H1 (cell line): ENCODE measurements around the gene LLGL1. TPM values are rescaled to one million over a fixed set of nuclear protein-coding genes. Genes with fewer than 3 reads are reported as not detected.
A peak's percentile ranks its signal among the peaks of the same experiment; 100 is the strongest.

Source experiments
- CTCF ChIA-PET: fragments of 300-600 bp; sonication (Branson Sonifier 250); formaldehyde crosslinking; loops from one replicate; lab custom pipeline; 2021; ENCODE audit not compliant: partially characterized antibody; lab: Charles Lee
- POLR2A ChIA-PET: fragments of 300-600 bp; sonication (Branson Sonifier 250); formaldehyde crosslinking; loops from one replicate; lab custom pipeline; 2021; ENCODE audit warnings: inconsistent platforms; ENCODE audit not compliant: partially characterized antibody; lab: Charles Lee
- DNase-seq, 2 experiments: peaks; one replicate each; pipeline versions ENCODE4 v3.0.0 to v3.0.0-alpha.2; 2010 to 2022; ENCODE audit warnings: low spot score in 2 of 2, low read depth in 1 of 2, mixed read lengths in 1 of 2
- FAIRE-seq: peaks from 2 replicates; lab custom pipeline; 2011; peaks lifted over from hg19 to GRCh38; lab: Jason Lieb, UNC
- H2AFZ ChIP-seq: 2 replicates; pipeline ENCODE4 v1.8.1; 2012; ENCODE audit warnings: low read length, inconsistent platforms
- H2AK5ac ChIP-seq: 2 replicates; pipeline ENCODE4 v1.6.1; 2013; ENCODE audit warnings: low read depth, low read length
- H2BK120ac ChIP-seq: replicated peaks from 2 replicates; pipeline ENCODE3; 2013; ENCODE audit warnings: low read depth, low read length, inconsistent platforms
- H2BK12ac ChIP-seq: 2 replicates; pipeline ENCODE4 v1.6.1; 2013; ENCODE audit warnings: low read depth, low read length
- H2BK15ac ChIP-seq: 2 replicates; pipeline ENCODE4 v1.6.1; 2013; ENCODE audit warnings: low read length
- H2BK20ac ChIP-seq: 2 replicates; pipeline ENCODE4 v1.6.1; 2013; ENCODE audit warnings: low read length
- H2BK5ac ChIP-seq: 2 replicates; pipeline ENCODE4 v1.6.1; 2013; ENCODE audit warnings: low read depth, low read length
- H3K14ac ChIP-seq: 2 replicates; pipeline ENCODE4 v1.6.1; 2013; ENCODE audit warnings: inconsistent platforms; ENCODE audit not compliant: insufficient read length
- H3K18ac ChIP-seq: 2 replicates; pipeline ENCODE4 v1.6.1; 2013; ENCODE audit warnings: low read length; ENCODE audit errors: extremely low read depth
- H3K23ac ChIP-seq: 2 replicates; pipeline ENCODE4 v1.6.1; 2013; ENCODE audit warnings: inconsistent platforms; ENCODE audit not compliant: insufficient read length
- H3K23me2 ChIP-seq: 2 replicates; pipeline ENCODE4 v1.6.1; 2013; ENCODE audit warnings: low read depth, low read length
- H3K27ac ChIP-seq: 2 replicates; pipeline ENCODE4 v1.6.1; 2011; ENCODE audit warnings: low read depth, low read length, inconsistent platforms
- H3K27me3 ChIP-seq, 4 experiments: replicated peaks in 1 of 4; 1 replicate in 1 of 4; 2 replicates in 3 of 4; pipeline versions ENCODE4 v1.6.1 to v1.8.1; 2011 to 2013; ENCODE audit warnings: low read length in 3 of 4, mild to moderate bottlenecking in 3 of 4, inconsistent platforms in 2 of 4, mixed read lengths in 2 of 4, moderate library complexity in 1 of 4; ENCODE audit not compliant: control insufficient read depth in 3 of 4, insufficient read depth in 3 of 4; ENCODE audit errors: extremely low read depth in 1 of 4
- H3K36me3 ChIP-seq, 4 experiments: 2 replicates each; pipeline versions ENCODE4 v1.6.1 to v1.8.1; 2011 to 2013; ENCODE audit warnings: mild to moderate bottlenecking in 4 of 4, low read length in 3 of 4, moderate library complexity in 2 of 4, control low read depth in 1 of 4, inconsistent platforms in 1 of 4; ENCODE audit not compliant: insufficient read depth in 4 of 4, control insufficient read depth in 2 of 4
- H3K4ac ChIP-seq: replicated peaks from 2 replicates; pipeline ENCODE3; 2013; ENCODE audit warnings: low read length, low read depth, mixed read lengths, inconsistent platforms; ENCODE audit not compliant: insufficient read length
- H3K4me1 ChIP-seq, 4 experiments: replicated peaks in 1 of 4; 1 replicate in 1 of 4; 2 replicates in 3 of 4; pipeline versions ENCODE4 v1.6.1 to v1.8.1; 2011 to 2013; ENCODE audit warnings: low read length in 3 of 4, inconsistent platforms in 2 of 4, mixed read lengths in 1 of 4; ENCODE audit not compliant: insufficient read depth in 4 of 4, control insufficient read depth in 3 of 4
- H3K4me2 ChIP-seq, 2 experiments: 2 replicates each; pipeline versions ENCODE4 v1.6.1 to v1.8.1; 2011 to 2013; ENCODE audit warnings: low read depth in 2 of 2, low read length in 2 of 2, control low read depth in 1 of 2, inconsistent platforms in 1 of 2, mild to moderate bottlenecking in 1 of 2; ENCODE audit not compliant: insufficient read depth in 1 of 2
- H3K4me3 ChIP-seq, 4 experiments: fragments of 200-600, 300-600 bp in 1 of 4; sonication (generic), shearing (Covaris generic), sonication (Bioruptor Twin) in 1 of 4; 2 replicates each; pipeline versions ENCODE4 v1.5.1 to v1.8.1; 2011 to 2016; ENCODE audit warnings: low read length in 4 of 4, low read depth in 3 of 4, control low read depth in 2 of 4, inconsistent platforms in 2 of 4, mild to moderate bottlenecking in 2 of 4, mixed read lengths in 1 of 4, moderate library complexity in 1 of 4; ENCODE audit not compliant: insufficient read depth in 2 of 4; ENCODE audit errors: extremely low read depth in 1 of 4
- H3K56ac ChIP-seq: replicated peaks from 2 replicates; pipeline ENCODE3; 2013; ENCODE audit warnings: low read depth, mild to moderate bottlenecking, mixed read lengths, low read length, inconsistent platforms; ENCODE audit not compliant: insufficient read length
- H3K79me1 ChIP-seq: 2 replicates; pipeline ENCODE4 v1.6.1; 2013; ENCODE audit warnings: low read depth, low read length, control low read depth
- H3K79me2 ChIP-seq, 2 experiments: 2 replicates each; pipeline versions ENCODE4 v1.6.1 to v1.8.1; 2012 to 2013; ENCODE audit warnings: low read length in 2 of 2, mild to moderate bottlenecking in 2 of 2, inconsistent platforms in 1 of 2; ENCODE audit not compliant: insufficient read depth in 2 of 2, control insufficient read depth in 1 of 2
- H3K9ac ChIP-seq, 4 experiments: replicated peaks in 1 of 4; 1 replicate in 1 of 4; 2 replicates in 3 of 4; pipeline versions ENCODE4 v1.6.1 to v1.8.1; 2011 to 2013; ENCODE audit warnings: low read depth in 3 of 4, low read length in 3 of 4, control low read depth in 2 of 4, mild to moderate bottlenecking in 2 of 4, moderate library complexity in 2 of 4, inconsistent platforms in 1 of 4; ENCODE audit errors: extremely low read depth in 1 of 4
- H3K9me3 ChIP-seq, 2 experiments: 2 replicates each; pipeline versions ENCODE4 v1.6.1 to v1.8.1; 2012 to 2013; ENCODE audit warnings: mild to moderate bottlenecking in 2 of 2, moderate library complexity in 2 of 2, control low read depth in 1 of 2, inconsistent platforms in 1 of 2, low read depth in 1 of 2, low read length in 1 of 2, mixed read lengths in 1 of 2; ENCODE audit not compliant: insufficient read depth in 2 of 2
- H4K20me1 ChIP-seq, 2 experiments: replicated peaks in 1 of 2; 2 replicates each; pipeline versions ENCODE3 to v1.8.1; 2011 to 2013; ENCODE audit warnings: inconsistent platforms in 2 of 2, low read length in 2 of 2, mild to moderate bottlenecking in 1 of 2; ENCODE audit not compliant: insufficient read depth in 2 of 2, control insufficient read depth in 1 of 2
- H4K5ac ChIP-seq: 2 replicates; pipeline ENCODE4 v1.6.1; 2013; ENCODE audit warnings: low read length, low read depth, mixed read lengths, inconsistent platforms; ENCODE audit not compliant: insufficient read length
- H4K8ac ChIP-seq: 2 replicates; pipeline ENCODE4 v1.8.0; 2013; ENCODE audit warnings: mild to moderate bottlenecking, moderate library complexity, low read length, inconsistent platforms; ENCODE audit not compliant: insufficient read depth; ENCODE audit errors: extremely low read depth
- H4K91ac ChIP-seq: replicated peaks from 2 replicates; pipeline ENCODE3; 2013; ENCODE audit warnings: low read length, mixed read lengths, inconsistent platforms; ENCODE audit not compliant: insufficient read length
- CBX5 ChIP-seq: fragments of 300-800, 300-1000 bp; sonication (generic); IDR thresholded peaks from 2 replicates; pipeline ENCODE4 v1.7.1; 2016; ENCODE audit warnings: antibody characterized with exemption, low read length, low read depth
- CBX8 ChIP-seq: fragments of 300-800, 300-1000 bp; sonication (generic); IDR thresholded peaks from 2 replicates; pipeline ENCODE4 v1.7.1; 2016; ENCODE audit warnings: low read depth, low read length, borderline replicate concordance
- CTBP2 ChIP-seq: IDR thresholded peaks from 2 replicates; pipeline ENCODE4 v1.7.0; 2011; ENCODE audit warnings: borderline replicate concordance, mild to moderate bottlenecking, moderate library complexity, mixed read lengths, low read length; ENCODE audit not compliant: insufficient read depth, insufficient read length
- EZH2 ChIP-seq: fragments of 200-600 bp; sonication (generic); IDR thresholded peaks from 2 replicates; pipeline ENCODE4 v1.7.1; 2012; ENCODE audit warnings: low read depth, mild to moderate bottlenecking, moderate library complexity, low read length, inconsistent platforms; ENCODE audit not compliant: severe bottlenecking
- GTF2F1 ChIP-seq: IDR thresholded peaks from 2 replicates; pipeline ENCODE4 v1.6.1; 2012; ENCODE audit warnings: low read depth, low read length, improper control_type of control experiment, borderline replicate concordance
- HDAC2 ChIP-seq, 2 experiments: fragments of 300-600 bp in 1 of 2; sonication (generic) in 1 of 2; IDR thresholded peaks; 2 replicates each; pipeline ENCODE4 v1.6.1; 2011 to 2012; ENCODE audit warnings: low read depth in 2 of 2, low read length in 2 of 2, mild to moderate bottlenecking in 2 of 2, moderate library complexity in 2 of 2, borderline replicate concordance in 1 of 2, inconsistent platforms in 1 of 2
- KDM1A ChIP-seq: fragments of 200-600, 300-600 bp; sonication (generic); IDR thresholded peaks from 2 replicates; pipeline ENCODE4 v1.7.1; 2016; ENCODE audit warnings: mild to moderate bottlenecking, low read length, borderline replicate concordance
- MAFK ChIP-seq: IDR thresholded peaks from 2 replicates; pipeline ENCODE4 v1.6.1; 2012; ENCODE audit warnings: low read depth, mild to moderate bottlenecking, improper control_type of control experiment, low read length
- SUZ12 ChIP-seq: fragments of 200-600 bp; sonication (generic); IDR thresholded peaks from 2 replicates; pipeline ENCODE4 v1.6.1; 2012; ENCODE audit warnings: mild to moderate bottlenecking, inconsistent platforms, low read length, moderate library complexity, mixed read lengths
- TAF7 ChIP-seq: optimal IDR thresholded peaks from 2 replicates; pipeline ENCODE3; 2011; ENCODE audit warnings: low read depth, mild to moderate bottlenecking, inconsistent platforms, low read length, moderate library complexity, borderline replicate concordance
- TBP ChIP-seq: IDR thresholded peaks from 2 replicates; pipeline ENCODE4 v1.6.1; 2011; ENCODE audit warnings: low read depth, low read length, improper control_type of control experiment
- TEAD4 ChIP-seq: IDR thresholded peaks from 2 replicates; pipeline ENCODE4 v1.6.1; 2012; ENCODE audit warnings: low read depth, low read length, inconsistent platforms, mixed read lengths
- WGBS, 2 experiments: shearing (Covaris generic) in 1 of 2; methylation state at CpG; one replicate each; pipeline versions ENCODE4 v1.1.6 to v1.1.7; 2013 to 2015; ENCODE audit warnings: low lambda C conversion rate in 2 of 2, mixed read lengths in 2 of 2, inconsistent platforms in 1 of 2, low coverage in 1 of 2, missing lambda C conversion rate in 1 of 2; ENCODE audit not compliant: insufficient replicate concordance in 2 of 2, insufficient coverage in 1 of 2, insufficient read length in 1 of 2; ENCODE audit errors: extremely low coverage in 1 of 2, missing lambda C conversion rate in 1 of 2; 5-methylcytosine and 5-hydroxymethylcytosine counted together
- polyA plus RNA-seq, 7 experiments: library from polyadenylated mRNA; depleted of rRNA in 3 of 7; stranded (reverse) in 5 of 7; unstranded in 2 of 7; fragments of >200 nt in 5 of 7; fragments of 200-250 nt in 2 of 7; gene quantifications; 1 replicate in 5 of 7; 2 replicates in 1 of 7; 4 replicates in 1 of 7; pipeline versions ENCODE4 v1.2.1 to v1.2.3, GENCODE V29; 2011 to 2013; ENCODE audit warnings: missing spikeins in 2 of 7, mixed read lengths in 2 of 7
- total RNA-seq: library from RNA; stranded (reverse); fragmentation: NEBNext Ultra II Directional; extraction: Animal tissue kit (Norgen Biotek cat#: 25700); gene quantifications from 2 replicates; pipeline ENCODE4 v1.2.1, GENCODE V29; 2021
- TF ChIP-seq, protein P1 (sequence below): IDR thresholded peaks from 2 replicates; pipeline ENCODE4 v1.6.1; 2012; ENCODE audit warnings: inconsistent platforms

LLGL1 gene
- total and polyA plus RNA-seq, 2 of the 8 experiments (the other 6 are each of a cell fraction or from before 2014, with no cell fraction given), result 71.3 to 107 TPM

DNA sequence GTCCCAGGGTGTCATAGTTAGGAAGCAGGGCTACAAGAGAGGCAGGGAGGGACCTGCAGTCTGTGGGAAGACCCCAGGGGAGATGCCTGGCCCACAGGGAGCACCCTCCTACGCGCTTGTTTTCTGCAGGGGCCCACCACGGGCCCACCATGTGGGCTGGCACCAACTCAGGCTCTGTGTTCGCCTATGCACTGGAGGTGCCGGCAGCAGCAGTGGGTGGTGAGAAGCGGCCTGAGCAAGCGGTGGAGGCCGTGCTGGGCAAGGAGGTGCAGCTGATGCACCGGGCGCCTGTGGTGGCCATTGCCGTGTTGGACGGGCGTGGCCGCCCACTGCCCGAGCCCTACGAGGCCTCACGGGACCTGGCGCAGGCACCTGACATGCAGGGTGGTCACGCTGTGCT is 15.0 kb downstream of the LLGL1 start:
- peaks cover 21 to 57% (median 49%) of the 10 kb centered on the region in 4 experiments for H3K36me3 ChIP-seq
- 95% methylated on average over 19 of the region's 19 CpGs; no CpG with 5 or more reads in 1 of the 2 experiments for WGBS, 2 experiments
- no peak for TF ChIP-seq MAFK
- TF ChIP-seq KDM1A, result no peak
- TF ChIP-seq HDAC2 (IDR thresholded peaks at IDR 0.05; ENCODE audit: borderline replicate concordance in 1 of 2, low read depth in 2 of 2, low read length in 2 of 2), result no peak
- TF ChIP-seq CBX5, result no peak
- no peak for TF ChIP-seq CTBP2
- TF ChIP-seq GTF2F1, result no peak
- TF ChIP-seq CBX8, result no peak
- TF ChIP-seq, protein P1, sequence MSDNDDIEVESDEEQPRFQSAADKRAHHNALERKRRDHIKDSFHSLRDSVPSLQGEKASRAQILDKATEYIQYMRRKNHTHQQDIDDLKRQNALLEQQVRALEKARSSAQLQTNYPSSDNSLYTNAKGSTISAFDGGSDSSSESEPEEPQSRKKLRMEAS, result no peak
- no peak for TF ChIP-seq EZH2
- no peak for TF ChIP-seq TEAD4
- TF ChIP-seq TBP, result no peak
- TF ChIP-seq SUZ12, result no peak
- TF ChIP-seq TAF7, result no peak

More for the DNA sequence above, 15.0 kb downstream of the LLGL1 start:
- no peak overlapping the region for H2BK15ac ChIP-seq
- H2BK12ac ChIP-seq, result no peak overlapping the region
- no peak overlapping the region for H2BK20ac ChIP-seq
- no peaks in the 10 kb centered on the region for H3K9me3 ChIP-seq
- H3K18ac ChIP-seq, result no peak overlapping the region
- no peak for DNase-seq
- no peak overlapping the region for H3K14ac ChIP-seq
- H4K91ac ChIP-seq, result no peak overlapping the region
- no peak overlapping the region for H2BK5ac ChIP-seq
- no peak overlapping the region for H3K56ac ChIP-seq
- no peak overlapping the region for H3K4me3 ChIP-seq
- CTCF ChIA-PET, result interaction anchor here (0.9 to 2.9 kb wide), 5 partner anchors 8 to 25 kb away, joined by 3 to 18 read pairs (median 5); no protein-coding TSS in a partner anchor
- no peak overlapping the region for H4K5ac ChIP-seq
- no peak overlapping the region for H3K23ac ChIP-seq
- FAIRE-seq, result no peak
- H3K23me2 ChIP-seq, result no peaks in the 10 kb centered on the region
- POLR2A ChIA-PET, result interaction anchor here (1.1 to 13.9 kb wide), 5 partner anchors 9 to 74 kb away, joined by 4 to 171 read pairs (median 4); partner anchors contain the start of genes FLII, MIEF2, SMCR8 and TOP3A
- H4K20me1 ChIP-seq, result peaks cover 7 to 22% of the 10 kb centered on the region in 2 experiments
- H3K79me2 ChIP-seq, result no peaks in the 10 kb centered on the region
- no peak overlapping the region for H3K27ac ChIP-seq
- H3K79me1 ChIP-seq, result no peaks in the 10 kb centered on the region
- peak overlapping the region; percentile 21; the same call in 1 of the 2 replicates for H4K8ac ChIP-seq
- no peak overlapping the region for H2AK5ac ChIP-seq
- no peak overlapping the region for H2AFZ ChIP-seq
- no peak overlapping the region for H3K9ac ChIP-seq
- no peaks in the 10 kb centered on the region; a peak in 1 of 7 replicates for H3K4me1 ChIP-seq
- no peak overlapping the region for H3K4me2 ChIP-seq
- peaks cover 0 to 2% (median 0%) of the 10 kb centered on the region in 4 experiments; a peak in 1 of 7 replicates for H3K27me3 ChIP-seq
- no peak overlapping the region for H2BK120ac ChIP-seq
- H3K4ac ChIP-seq, result no peak overlapping the region
